Epidermal melanocyte (primary cell): ENCODE measurements around the gene PPM1H.

ENCODE experiments used
- DNase-seq: peaks from one replicate; pipeline ENCODE4 v3.0.0; 2011; ENCODE audit warnings: low spot score; ENCODE audit not compliant: insufficient read length

PPM1H gene

DNA sequence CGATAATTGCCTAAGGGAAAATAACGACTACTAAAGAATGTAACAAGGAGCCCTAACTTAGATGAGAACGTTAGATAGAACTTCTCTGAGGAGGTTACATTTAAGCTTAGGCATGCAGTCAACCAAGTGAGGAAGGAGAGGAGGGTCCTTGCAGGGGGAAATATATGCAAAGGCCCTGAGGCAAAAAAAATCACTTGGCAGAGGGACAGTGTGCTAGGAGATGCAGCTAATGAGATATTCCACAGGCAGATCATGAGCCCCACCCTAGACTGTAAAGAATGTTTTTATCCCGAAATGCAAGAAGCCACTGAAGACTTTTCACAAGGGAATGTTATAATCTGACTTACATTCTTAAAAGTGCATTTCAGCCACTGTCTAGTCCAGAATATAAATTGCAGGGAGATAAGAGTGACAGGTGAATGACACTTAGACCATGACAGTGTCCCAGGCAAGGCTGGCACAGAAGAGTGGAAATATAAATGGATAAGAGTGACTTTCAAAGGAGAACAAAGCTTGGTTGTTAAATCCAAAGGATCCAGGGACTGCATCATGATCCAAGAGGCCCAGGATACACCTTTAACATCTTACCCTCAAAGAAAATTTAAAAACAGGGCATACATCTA, 61.0 kb downstream of the PPM1H start:
- no peak for DNase-seq

DNA sequence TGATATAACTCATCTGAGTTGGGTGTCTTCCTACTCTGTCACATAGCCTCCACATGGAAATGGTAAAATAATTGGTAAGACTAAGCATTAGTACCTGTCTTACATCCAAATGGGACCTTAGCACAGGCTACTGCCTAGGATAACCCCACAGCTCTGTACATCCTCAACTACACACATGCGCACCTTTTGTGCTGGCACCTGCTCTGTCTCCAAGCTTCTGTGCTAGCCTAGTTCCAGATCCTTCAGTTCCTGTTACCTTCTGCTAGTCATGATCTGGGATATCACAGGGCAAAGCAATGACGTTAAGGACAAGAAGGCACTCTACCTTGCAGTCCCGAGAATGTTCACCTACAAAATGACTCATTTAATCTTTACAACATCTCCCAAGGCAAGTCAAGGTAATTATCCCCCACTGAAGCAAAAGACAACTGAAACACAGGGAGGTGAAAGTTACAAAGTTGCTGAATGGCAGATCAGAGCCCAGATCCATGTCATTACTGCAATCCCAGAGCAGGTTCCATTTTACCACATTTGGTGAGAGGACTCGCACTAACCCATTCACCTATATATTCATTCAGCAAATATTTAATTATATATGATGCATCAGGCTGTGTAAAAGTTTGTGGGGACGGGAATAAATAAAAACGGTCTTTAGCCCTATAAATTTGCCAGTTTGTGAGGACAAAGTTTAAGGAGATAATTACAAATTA, 61.7 kb downstream of the PPM1H start:
- no peak for DNase-seq

DNA sequence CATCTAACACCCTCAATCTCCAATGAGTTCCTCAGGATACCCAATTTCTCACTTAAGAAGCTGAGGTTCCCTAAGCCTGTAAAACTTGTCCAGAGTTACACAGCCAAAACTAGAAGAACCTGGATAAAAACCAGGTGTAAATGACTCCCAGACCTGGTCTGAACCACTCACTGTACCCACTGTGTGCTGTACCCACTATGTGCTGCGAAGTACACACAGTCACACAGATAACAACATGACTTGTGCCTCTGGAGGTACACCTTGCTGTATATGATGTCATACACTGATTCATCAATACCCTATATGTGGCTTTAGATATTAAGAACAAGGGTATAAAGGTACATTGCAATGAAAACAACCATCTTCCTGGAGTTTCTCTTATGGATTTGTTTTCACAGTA, 66.1 kb downstream of the PPM1H start:
- DNase-seq = no peak

DNA sequence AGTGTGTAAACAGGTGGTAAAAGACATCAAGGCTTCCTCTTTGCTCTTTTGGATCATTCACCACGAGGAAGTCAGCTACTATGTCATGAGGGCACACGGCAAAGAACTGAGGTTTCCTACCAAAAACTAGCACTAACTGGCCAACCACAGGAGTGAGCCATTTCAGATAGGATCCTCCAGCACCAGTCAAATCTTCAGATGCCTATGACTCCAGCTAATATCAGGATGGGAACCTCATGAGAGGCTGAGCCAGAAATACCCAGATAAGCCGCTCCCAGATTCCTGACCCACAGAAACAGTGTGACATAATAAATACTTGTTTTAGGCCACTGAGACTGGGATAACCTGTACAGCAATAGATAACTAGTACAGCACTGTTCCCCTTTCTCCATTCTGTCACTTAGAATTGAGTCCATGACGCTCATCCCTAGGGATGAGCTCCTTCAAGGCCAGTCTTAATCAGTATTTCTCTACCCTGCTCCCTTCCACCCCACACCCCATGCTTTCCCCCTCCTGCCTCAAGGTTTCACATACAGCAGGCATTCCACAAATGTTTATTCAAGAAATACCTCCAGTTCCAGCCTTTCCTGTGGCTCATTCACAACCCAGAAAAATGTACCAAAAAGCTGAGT, 68.4 kb downstream of the PPM1H start:
- DNase-seq = no peak

DNA sequence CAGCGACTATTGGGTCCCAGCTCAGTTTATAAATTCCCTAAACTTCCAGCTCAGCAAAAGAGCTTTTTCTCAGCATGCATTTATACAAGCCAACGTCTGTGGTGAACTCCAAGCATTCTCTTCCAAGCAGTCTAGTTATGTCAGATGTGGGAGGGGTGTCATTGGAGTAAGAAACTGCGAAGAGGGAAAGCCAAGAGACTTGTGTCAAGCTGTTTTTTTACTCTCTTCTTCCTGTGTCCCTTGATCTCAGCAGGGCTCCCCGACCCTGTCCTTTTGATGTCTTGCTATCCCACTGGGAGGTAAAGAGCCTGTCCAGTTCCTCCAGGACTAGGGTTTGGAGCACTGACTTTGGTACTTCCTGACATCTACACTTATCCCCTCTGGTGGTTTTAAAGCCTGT, 69.0 kb downstream of the PPM1H start:
- DNase-seq = no peak

DNA sequence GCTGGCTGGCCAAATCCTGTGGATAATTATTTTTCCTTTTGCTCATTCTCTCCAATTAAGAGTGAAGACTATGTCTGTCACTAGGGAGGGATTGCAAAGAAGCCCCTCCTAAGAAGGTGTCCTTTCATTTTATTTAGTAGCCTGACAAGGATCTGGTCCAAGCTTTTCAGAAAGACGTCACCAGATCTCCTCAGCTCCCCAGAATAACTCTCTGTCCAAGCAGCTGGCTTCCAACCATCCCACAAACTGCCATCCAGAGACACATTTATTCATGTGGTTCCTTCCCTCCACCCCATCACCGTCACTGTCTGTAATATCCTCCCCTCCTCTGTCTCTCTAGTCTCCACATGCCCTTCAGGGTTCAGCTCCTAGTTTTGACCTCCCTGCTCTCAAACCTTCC, 69.9 kb downstream of the PPM1H start:
- no peak for DNase-seq

DNA sequence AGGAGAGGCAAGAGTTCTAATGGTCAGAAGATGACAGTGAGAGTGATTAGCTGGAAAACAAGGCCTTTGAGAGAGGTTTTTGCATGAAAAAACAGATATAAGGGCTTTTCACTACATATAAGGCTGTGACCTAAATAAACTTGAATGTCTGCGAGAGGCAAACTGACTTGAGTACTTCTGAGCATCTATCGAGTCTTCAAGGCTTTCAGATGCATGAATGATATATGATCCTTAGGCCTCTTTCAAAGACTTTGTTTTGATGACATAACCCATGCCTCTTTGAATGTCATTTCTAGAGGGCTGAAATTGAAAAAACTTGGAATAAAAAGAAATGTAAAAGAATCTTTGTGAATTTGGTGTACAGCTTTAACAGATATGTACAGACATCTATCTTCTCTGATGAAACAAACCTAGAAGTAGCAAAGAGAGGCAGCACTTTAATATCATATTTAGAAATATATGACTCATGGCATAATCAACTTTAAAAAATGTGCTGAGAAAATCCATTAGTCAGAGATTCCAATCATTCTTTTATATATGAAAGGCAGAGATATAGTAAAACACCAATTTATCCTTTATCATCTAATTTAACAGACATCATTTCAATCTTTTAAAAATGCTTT, 72.6 kb downstream of the PPM1H start:
- DNase-seq = no peak

DNA sequence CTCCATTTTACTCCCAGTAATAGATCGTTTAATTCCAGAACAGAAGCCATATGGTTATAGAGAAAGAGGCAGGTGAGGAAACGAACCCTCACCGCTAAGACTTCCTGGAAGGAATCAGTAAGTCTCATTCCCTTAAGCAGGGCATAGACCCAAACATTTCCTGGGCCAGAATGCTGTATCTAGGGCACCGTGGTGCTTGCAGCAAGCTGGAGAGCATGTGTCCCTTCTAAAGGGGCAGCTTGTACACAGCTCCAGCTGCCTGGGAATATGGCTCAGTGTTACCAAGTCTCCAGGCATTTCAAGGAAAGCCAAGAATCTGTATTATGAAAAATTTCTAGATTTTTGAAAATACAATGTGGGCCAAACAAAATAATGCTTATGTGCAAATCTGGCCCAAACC, 73.4 kb downstream of the PPM1H start:
- DNase-seq = no peak

DNA sequence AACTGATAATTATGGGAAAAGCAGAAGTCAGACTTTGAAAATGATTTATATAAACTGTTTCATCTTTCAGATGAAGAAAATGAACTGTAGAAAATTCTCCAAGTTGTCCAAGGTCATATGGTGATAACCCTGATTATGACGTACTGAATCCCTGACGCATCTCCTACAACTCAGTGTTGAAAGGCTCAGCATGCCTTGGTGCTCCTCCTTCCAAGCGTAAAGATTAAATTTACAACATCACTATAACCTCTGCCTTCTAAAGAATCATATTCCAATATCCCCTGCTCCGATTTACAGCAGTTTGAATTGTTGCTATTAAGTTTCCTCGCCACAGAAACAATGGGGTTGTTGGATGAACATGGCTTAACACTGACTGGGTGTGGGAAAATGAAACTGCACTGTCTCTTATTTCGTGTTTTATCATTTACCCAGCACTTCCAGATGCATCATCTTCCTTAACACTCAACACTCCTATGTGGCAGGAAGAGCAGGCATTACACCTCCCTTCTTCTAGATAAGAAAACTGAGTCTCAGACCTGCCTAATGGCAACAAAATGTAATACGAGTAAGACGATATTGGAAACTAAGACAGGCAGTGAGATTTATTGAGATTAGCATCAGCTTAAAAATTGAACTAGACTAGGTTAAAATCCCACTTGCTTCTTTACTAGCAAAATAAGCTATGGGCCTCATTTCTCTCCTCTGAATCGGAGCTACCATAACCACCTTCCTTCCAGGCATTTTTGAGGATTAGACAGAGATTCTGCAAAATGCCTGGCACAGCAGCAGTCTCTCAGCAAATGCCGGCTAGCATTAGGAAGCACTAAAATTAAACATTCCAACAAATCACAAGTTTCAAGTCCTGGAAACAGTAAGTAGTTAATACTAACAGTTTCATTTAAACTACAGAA, 74.2 kb downstream of the PPM1H start:
- DNase-seq = no peak

DNA sequence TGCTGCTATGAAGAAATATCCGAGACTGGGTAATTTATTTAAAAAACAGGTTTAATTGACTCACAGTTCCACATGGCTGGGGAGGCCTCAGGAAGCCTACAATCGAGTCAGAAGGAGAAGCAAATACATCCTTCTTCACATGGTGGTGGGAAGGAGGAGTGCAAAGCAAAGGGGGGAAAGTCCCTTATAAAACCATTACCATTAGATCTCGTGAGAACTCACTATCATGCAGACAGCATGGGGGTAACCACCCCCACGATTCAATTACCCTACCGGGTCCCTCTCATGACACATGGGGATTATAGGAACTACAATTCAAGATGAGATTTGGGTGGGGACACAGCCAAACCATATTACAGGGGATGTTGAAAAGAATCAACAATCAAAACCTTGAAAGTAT, 74.9 kb downstream of the PPM1H start:
- DNase-seq = no peak

DNA sequence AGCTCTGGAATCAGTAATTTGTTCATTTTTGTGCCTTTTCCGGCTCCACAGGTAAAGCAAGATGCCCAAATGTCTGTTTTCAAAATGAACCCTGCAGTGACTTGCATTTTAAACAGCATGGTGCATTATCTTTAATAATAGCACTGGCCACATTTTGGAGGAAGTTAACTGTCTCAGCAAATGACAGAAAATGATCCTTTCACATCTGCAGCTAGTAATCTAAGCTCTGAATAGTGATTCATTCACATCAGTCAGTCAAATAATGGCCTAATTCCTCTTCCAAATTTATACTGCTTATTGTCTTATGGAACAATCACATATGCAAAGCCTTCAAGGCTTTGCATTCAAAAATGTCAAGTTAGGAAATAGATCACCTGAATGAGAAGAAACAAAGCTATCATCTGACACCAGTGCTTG, 75.6 kb downstream of the PPM1H start:
- DNase-seq = no peak

DNA sequence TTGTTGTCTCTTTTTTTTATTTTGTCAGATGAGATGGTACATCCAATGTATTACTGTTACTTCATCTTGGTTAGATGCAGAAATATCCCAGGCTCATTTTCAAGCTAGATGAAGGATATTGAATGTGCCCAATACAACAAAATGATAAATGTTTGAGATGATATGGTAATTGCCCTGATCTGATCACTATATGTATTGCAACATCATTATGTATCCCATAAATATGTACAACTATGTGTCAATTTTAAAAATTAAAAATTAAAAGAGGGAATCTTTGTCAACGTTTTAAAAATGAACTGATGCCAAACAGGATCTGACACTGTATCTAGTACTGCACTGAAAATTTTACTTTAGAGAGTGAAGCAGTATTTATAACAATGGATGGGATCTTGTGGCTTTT, 78.5 kb downstream of the PPM1H start:
- no peak for DNase-seq

DNA sequence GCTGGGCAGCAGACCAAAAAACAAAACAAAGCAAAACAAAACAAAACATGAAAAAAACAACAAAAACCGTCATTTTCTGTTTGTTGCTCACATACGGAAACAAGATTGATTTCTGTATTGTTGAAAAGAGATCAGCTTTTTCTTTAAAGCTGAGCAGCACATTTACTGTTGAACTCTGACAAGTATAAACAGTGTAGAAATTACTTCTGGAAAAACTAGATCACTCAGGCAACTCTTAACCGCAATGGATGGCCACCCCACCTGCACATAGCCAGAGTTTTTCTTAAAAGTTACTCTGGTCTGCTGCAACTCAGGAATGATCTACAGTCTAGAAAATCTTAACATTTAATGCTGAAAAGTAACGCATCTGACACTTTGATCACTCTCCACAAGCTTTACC, 80.9 kb downstream of the PPM1H start:
- no peak for DNase-seq

DNA sequence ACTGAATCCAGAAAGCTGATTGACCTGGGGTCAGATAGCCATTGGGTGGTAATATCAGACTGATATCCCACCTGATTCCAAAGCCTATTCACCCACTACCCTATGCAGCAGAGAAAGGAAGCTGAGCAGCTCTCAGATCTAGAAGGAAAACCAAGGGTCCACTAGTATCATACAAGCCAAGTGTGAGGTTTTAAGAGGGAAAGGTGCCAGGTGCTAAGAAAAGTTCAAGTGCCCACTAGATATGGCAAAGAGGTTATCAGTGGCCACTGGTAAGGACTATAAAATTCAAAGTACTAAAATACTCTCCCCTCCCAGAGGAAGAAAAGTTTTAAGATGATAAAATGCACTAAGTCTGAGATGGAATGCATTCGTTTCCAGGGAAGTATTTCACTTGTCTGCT, 85.6 kb downstream of the PPM1H start:
- no peak for DNase-seq

DNA sequence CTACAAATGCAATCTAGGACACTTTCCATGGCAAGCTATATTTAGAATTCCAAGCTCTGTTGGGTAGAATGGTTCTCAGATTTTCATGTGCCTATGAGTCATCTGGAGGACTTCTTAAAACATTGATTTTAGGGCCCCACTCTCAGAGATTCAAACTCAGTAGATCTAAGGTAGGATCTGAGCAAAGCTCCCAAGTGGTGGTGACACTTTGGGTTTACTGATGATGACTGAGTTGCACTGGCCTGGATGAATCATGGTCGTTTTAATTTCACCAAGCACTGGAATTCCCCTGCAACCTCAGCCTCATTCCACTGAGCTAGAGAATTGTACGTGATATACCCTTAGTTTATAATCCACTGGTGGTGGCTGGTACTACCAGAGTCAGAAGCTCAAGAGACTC, 86.5 kb downstream of the PPM1H start:
- DNase-seq = no peak

DNA sequence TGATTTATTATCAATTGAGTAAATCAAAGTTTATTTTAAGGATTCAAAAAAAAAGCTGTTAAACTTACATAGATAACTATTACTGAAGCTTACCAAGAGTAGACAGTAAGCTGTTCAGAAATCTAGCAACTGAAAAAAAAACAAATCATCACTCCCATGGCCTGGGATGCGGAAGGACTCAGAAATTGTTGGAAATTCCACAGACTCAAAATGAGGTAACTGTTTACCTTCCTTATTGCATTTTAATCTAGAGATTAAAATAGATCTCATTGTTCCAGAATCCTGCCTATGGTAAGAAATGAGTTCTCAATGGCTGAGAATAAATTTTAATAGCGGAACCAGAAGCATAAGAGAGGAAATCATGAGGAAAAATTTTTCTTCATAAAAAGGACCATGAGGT, 87.2 kb downstream of the PPM1H start:
- no peak for DNase-seq

DNA sequence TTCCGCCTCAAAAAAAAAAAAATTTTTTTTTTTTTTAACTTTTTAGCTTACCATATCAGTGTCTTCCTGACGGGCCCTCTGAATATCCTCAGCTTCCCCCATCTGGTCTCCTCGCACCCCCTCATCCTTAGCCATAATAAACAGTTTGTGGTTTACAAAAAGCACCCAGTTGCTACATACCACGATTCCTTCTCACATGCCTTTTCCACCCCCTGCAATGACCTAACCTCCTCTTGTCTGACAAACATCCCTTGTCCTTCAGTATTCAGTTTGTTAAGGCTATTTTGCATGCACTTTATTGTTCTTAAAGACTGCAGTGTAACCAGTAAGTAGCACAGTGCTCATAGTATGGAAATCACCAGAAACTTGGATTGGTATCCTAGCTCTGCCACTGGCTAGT, 88.5 kb downstream of the PPM1H start:
- DNase-seq = no peak

DNA sequence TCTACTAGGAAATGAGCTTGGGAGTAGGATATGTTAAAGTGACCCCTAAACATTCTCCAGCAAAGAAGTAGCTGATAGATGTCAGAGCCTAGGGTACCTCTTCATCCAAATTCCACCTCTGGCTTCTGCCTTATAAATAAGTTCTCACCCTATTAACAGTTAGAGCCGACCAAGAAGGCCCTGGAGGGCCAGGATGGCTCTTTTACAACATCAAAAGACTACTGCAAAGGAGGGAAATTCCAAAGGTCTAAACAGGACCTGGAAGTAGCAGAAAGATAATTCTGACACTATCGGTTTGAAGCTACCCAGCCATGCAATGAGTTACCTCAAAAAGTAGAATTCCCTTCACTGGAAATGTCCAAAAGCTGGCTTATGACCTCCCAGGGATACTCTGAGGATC, 90.0 kb downstream of the PPM1H start:
- DNase-seq = no peak

DNA sequence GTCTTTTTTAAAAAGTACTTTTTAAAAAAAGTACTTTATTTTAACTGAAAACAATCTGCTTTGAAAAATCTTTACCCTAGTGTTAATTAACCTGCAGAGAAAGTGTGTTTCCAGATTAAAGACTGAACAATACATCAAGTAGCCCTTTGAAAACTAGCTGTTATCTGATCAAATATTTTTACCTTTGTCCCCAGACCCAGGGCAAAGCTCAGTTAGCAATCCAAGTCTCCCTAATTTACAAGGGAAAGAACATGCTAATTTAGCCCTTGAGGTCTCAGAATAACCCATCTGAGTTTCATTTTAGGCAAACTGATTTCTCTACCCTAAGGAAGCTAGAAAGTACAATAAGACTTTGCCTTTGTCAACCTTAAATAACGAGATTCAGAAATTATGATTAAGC, 91.2 kb downstream of the PPM1H start:
- DNase-seq = no peak

DNA sequence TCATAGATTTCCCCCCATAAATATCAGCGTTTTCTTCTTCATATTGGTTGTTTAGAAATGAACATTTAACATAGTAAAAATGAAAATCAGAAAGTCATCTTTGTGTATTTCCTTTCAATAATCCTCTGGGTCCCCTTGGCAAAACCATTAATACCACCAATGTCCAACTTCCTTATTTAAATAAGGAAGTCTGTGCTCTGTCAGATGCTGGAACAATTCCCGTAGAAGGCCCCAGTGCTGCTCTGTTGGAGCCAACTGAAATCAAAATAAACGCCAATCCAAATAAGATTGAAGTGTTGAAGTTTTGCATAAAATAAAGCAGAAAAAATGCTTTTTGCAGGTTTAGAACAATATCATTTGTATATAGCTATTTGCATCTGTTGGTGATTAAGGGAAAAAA, 93.1 kb downstream of the PPM1H start:
- DNase-seq = no peak

DNA sequence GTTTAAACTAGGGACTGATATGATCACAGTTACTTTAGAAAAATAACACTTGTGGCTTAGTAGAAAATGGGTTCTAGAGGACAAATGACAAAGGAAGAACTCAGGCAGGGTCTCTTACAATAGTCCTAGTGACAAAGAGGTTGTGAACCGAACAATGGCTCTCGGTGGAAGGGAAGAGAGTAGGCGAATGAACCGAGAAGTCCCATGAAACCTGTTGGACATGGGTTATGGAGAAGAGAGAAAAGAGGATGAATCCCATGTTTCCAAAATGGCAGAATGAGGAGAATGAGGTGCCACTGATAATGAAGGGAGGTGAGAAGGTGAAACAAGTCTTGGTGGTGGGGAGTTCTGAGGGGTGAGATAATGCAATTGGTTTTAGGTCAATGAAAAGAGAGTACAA, 94.1 kb downstream of the PPM1H start:
- DNase-seq = no peak
